Measurements from ENCODE around the gene GRK5. TPM values are rescaled to one million over a fixed set of nuclear protein-coding genes. Genes with fewer than 3 reads are reported as not detected.

GRK5 gene
- total and polyA plus RNA-seq, 2 donors from 2014 or later: 7.3 to 18.7 TPM

DNA sequence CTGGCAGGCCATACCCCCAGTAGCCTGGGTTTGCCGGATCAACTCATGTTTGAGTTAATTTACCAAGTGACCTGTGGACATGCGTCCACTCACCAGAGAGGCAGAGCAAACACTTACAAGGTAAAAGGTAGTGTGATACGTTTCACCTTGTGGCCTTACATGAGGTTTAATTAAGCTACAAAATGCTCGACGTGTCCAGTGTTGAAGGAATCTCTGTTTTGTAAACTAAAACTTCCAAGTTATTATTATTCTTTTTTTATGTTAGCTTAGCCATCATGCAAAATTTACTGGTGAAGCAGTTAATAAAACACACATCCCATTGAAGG is 292.3 kb downstream of the GRK5 start:
- no peak for FAIRE-seq

DNA sequence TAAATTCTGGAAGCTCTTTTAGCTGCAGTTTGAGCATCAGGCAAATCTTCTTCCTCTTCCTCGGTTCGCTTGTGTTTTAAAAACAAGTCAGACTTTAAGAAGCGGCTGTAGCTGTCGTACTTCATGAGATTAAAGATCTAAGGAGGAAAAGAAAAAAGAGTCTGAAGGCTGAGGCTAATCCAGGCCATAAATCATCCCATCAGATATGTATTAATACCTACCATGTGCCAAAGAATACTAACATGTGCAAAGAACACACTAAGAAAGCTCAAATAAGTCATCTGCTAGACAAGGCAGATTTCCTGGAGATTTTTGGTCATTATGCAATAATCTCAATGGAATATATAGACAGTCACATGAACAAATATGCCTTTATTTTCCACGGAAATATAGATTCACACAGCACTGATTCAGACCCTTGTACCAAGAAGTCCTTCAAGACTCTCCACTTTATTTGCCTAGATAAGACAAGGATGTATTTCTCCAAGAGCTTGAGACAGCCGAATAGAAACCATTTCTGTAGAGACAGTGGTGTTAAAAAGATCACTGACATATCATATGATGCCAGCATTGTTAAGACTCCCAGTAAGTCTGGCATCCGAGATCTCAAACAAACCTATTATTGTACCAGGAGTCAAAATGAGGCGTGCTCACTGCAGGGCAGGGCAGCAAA is 292.9 kb downstream of the GRK5 start:
- H3K9me3 ChIP-seq (ENCODE audit: control insufficient read depth in 2 of 3, insufficient read depth in 1 of 3, low read length in 3 of 3): no peaks in the 10 kb centered on the region
- FAIRE-seq (no peak), DNase-seq (no peak)
- H3K27me3 ChIP-seq (ENCODE audit: control insufficient read depth, insufficient read depth, low read length): no peaks in the 10 kb centered on the region
- TF ChIP-seq, protein P1, sequence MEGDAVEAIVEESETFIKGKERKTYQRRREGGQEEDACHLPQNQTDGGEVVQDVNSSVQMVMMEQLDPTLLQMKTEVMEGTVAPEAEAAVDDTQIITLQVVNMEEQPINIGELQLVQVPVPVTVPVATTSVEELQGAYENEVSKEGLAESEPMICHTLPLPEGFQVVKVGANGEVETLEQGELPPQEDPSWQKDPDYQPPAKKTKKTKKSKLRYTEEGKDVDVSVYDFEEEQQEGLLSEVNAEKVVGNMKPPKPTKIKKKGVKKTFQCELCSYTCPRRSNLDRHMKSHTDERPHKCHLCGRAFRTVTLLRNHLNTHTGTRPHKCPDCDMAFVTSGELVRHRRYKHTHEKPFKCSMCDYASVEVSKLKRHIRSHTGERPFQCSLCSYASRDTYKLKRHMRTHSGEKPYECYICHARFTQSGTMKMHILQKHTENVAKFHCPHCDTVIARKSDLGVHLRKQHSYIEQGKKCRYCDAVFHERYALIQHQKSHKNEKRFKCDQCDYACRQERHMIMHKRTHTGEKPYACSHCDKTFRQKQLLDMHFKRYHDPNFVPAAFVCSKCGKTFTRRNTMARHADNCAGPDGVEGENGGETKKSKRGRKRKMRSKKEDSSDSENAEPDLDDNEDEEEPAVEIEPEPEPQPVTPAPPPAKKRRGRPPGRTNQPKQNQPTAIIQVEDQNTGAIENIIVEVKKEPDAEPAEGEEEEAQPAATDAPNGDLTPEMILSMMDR (IDR thresholded peaks at IDR 0.05; ENCODE audit: borderline replicate concordance, extremely low read depth, insufficient read depth): no peak
- H3K9ac ChIP-seq (ENCODE audit: low read length in 3 of 3): no peak overlapping the region
- intact Hi-C loops (cut with DNase I): no loop called here
- H3K4me3 ChIP-seq (ENCODE audit: low read length in 3 of 3): no peak overlapping the region
- H3K27ac ChIP-seq (ENCODE audit: low read depth in 2 of 2, low read length in 2 of 2): no peak overlapping the region
- H3K4me1 ChIP-seq (ENCODE audit: control insufficient read depth in 2 of 3, insufficient read depth in 2 of 3, low read depth in 1 of 3, low read length in 3 of 3): peaks cover 0 to 2% (median 0%) of the 10 kb centered on the region in 3 donors
- H3K36me3 ChIP-seq (ENCODE audit: control insufficient read depth in 2 of 3, insufficient read depth in 3 of 3, low read length in 3 of 3): no peaks in the 10 kb centered on the region

More for the DNA sequence above, 292.3 kb downstream of the GRK5 start:
- Histone ChIP-seq H3K4me3 (ENCODE audit: low read length in 3 of 3) (no peak overlapping the region), H3K9me3 (ENCODE audit: control insufficient read depth in 2 of 3, insufficient read depth in 1 of 3, low read length in 3 of 3) (no peaks in the 10 kb centered on the region), H3K4me1 (ENCODE audit: control insufficient read depth in 2 of 3, insufficient read depth in 2 of 3, low read depth in 1 of 3, low read length in 3 of 3) (peaks cover 0 to 2% (median 0%) of the 10 kb centered on the region in 3 donors), H3K36me3 (ENCODE audit: control insufficient read depth in 2 of 3, insufficient read depth in 3 of 3, low read length in 3 of 3) (no peaks in the 10 kb centered on the region), H3K27ac (ENCODE audit: low read depth in 2 of 2, low read length in 2 of 2) (no peak overlapping the region), H3K27me3 (ENCODE audit: control insufficient read depth, insufficient read depth, low read length) (no peaks in the 10 kb centered on the region), H3K9ac (ENCODE audit: low read length in 3 of 3) (no peak overlapping the region)
- TF ChIP-seq, protein P1 (IDR thresholded peaks at IDR 0.05; ENCODE audit: borderline replicate concordance, extremely low read depth, insufficient read depth): no peak
- intact Hi-C loops (cut with DNase I): no loop called here
- DNase-seq: peak in 1 of 5 donors; percentile 4

DNA sequence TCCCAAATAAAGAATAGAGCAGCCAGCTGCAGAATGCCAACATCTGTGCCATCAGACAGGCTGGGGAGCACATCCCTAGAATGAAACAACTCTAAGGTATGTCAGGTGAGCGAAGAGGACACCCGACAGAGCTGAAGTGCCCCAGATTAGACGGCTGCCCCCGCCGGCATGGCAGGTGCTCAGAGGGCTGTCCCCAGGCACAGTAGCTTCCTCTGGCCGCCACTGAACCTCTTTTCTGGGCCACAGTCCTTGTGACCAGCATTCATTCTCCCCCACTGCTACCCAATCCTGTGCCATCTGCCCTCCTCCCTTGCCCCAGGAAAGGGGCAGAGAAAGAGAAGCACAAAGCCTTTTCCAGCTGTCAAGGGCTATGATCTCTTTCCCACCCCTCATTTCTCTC is 293.4 kb downstream of the GRK5 start:
- H3K36me3 ChIP-seq (ENCODE audit: control insufficient read depth in 2 of 3, insufficient read depth in 3 of 3, low read length in 3 of 3): no peaks in the 10 kb centered on the region
- H3K27ac ChIP-seq (ENCODE audit: low read depth in 2 of 2, low read length in 2 of 2): no peak overlapping the region
- intact Hi-C loops (cut with DNase I): no loop called here
- no peaks in the 10 kb centered on the region for H3K27me3 ChIP-seq (ENCODE audit: control insufficient read depth, insufficient read depth, low read length)
- peak in 1 of 5 donors; percentile 34 for DNase-seq
- no peak for FAIRE-seq
- H3K4me3 ChIP-seq (ENCODE audit: low read length in 3 of 3): no peak overlapping the region
- TF ChIP-seq, protein P1 (IDR thresholded peaks at IDR 0.05; ENCODE audit: borderline replicate concordance, extremely low read depth, insufficient read depth): no peak
- no peak overlapping the region for H3K9ac ChIP-seq (ENCODE audit: low read length in 3 of 3)
- no peaks in the 10 kb centered on the region for H3K9me3 ChIP-seq (ENCODE audit: control insufficient read depth in 2 of 3, insufficient read depth in 1 of 3, low read length in 3 of 3)
- peaks cover 0 to 2% (median 0%) of the 10 kb centered on the region in 3 donors for H3K4me1 ChIP-seq (ENCODE audit: control insufficient read depth in 2 of 3, insufficient read depth in 2 of 3, low read depth in 1 of 3, low read length in 3 of 3)

DNA sequence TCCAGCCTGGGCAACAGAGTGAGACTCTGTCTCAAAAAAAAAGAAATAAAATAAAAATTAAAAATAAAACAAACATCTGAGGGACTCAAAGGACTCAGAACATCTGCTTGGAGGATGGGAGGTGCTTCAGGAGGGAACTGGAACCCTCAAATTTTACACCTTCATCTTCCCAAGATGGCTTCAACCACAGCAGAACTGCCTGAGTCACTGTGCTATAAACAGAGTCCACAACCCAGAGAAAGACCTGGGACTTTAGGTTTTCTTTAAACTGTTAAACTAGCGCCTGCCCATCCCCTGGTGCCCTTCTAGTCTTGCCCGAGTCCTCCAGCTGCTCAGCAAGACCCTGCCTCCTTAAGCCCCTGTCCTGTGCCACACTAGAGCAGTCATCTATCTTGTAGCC is 294.3 kb downstream of the GRK5 start:
- intact Hi-C loops (cut with DNase I): no loop called here
- Histone ChIP-seq H3K4me1 (ENCODE audit: control insufficient read depth in 2 of 3, insufficient read depth in 2 of 3, low read depth in 1 of 3, low read length in 3 of 3) (peaks cover 0 to 2% (median 0%) of the 10 kb centered on the region in 3 donors), H3K27me3 (ENCODE audit: control insufficient read depth, insufficient read depth, low read length) (no peaks in the 10 kb centered on the region), H3K4me3 (ENCODE audit: low read length in 3 of 3) (no peak overlapping the region), H3K27ac (ENCODE audit: low read depth in 2 of 2, low read length in 2 of 2) (no peak overlapping the region), H3K36me3 (ENCODE audit: control insufficient read depth in 2 of 3, insufficient read depth in 3 of 3, low read length in 3 of 3) (no peaks in the 10 kb centered on the region), H3K9me3 (ENCODE audit: control insufficient read depth in 2 of 3, insufficient read depth in 1 of 3, low read length in 3 of 3) (no peaks in the 10 kb centered on the region), H3K9ac (ENCODE audit: low read length in 3 of 3) (no peak overlapping the region)
- FAIRE-seq: no peak
- DNase-seq: peak in 1 of 5 donors; percentile 10
- TF ChIP-seq, protein P1 (IDR thresholded peaks at IDR 0.05; ENCODE audit: borderline replicate concordance, extremely low read depth, insufficient read depth): no peak
